GM18951 (cell line): ENCODE data around the gene CYP27A1.

Experiments
- POLR2A ChIP-seq: IDR thresholded peaks from 4 replicates; pipeline ENCODE4 v1.6.1; 2011; ENCODE audit warnings: mild to moderate bottlenecking; ENCODE audit not compliant: insufficient read length, insufficient read depth; ENCODE audit errors: extremely low read depth
- in situ Hi-C: fragments of 300-500 bp; cut with MboI; formaldehyde crosslinking; loops from one replicate; pipeline ENCODE4 v1.12.0; 2022; ENCODE audit warnings: low sequenced_read_pairs, mixed read lengths, inconsistent platforms; ENCODE audit not compliant: unreplicated experiment

The CYP27A1 gene

GRCh38 chr2:218823196-218823855, 41.4 kb downstream of the CYP27A1 start:
- no peak for TF ChIP-seq POLR2A
- in situ Hi-C loops: no loop called here

- TF ChIP-seq POLR2A: no peak
Measured at GRCh38 chr2:218824004-218824403, 42.1 kb downstream of the CYP27A1 start.

GRCh38 chr2:218826791-218827190, 44.8 kb downstream of the CYP27A1 start:
- no peak for TF ChIP-seq POLR2A
- in situ Hi-C loops: loop anchor here (25.0 kb wide), 1 partner anchor 414 kb away; the partner anchor contains the start of gene VIL1

More at GRCh38 chr2:218824004-218824403, 42.1 kb downstream of the CYP27A1 start:
- in situ Hi-C loops: no loop called here

GRCh38 chr2:218827701-218828476, 45.9 kb downstream of the CYP27A1 start:
- in situ Hi-C loops: loop anchor here (25.0 kb wide), 1 partner anchor 416 kb away; the partner anchor contains the start of gene VIL1
- no peak for TF ChIP-seq POLR2A

GRCh38 chr2:218828477-218828778, 46.5 kb downstream of the CYP27A1 start:
- in situ Hi-C loops: loop anchor here (25.0 kb wide), 1 partner anchor 416 kb away; the partner anchor contains the start of gene VIL1
- no peak for TF ChIP-seq POLR2A

- TF ChIP-seq POLR2A: no peak
- in situ Hi-C loops: loop anchor here (25.0 kb wide), 1 partner anchor 418 kb away; the partner anchor contains the start of gene VIL1
Measured at GRCh38 chr2:218829868-218830451, 48.0 kb downstream of the CYP27A1 start.

- no peak for TF ChIP-seq POLR2A
Measured at GRCh38 chr2:218830526-218831306, 48.8 kb downstream of the CYP27A1 start.

GRCh38 chr2:218831378-218831990, 49.5 kb downstream of the CYP27A1 start, which contains the start of gene PRKAG3:
Gene PRKAG3, minus strand, starts transcription at chr2:218831803.
- in situ Hi-C loops: loop anchor here (25.0 kb wide), 1 partner anchor 419 kb away; the partner anchor contains the start of gene VIL1
- no peak for TF ChIP-seq POLR2A

More at GRCh38 chr2:218830526-218831306, 48.8 kb downstream of the CYP27A1 start:
- in situ Hi-C loops: loop anchor here (25.0 kb wide), 1 partner anchor 418 kb away; the partner anchor contains the start of gene VIL1

- TF ChIP-seq POLR2A: no peak
- in situ Hi-C loops: loop anchor here (25.0 kb wide), 1 partner anchor 420 kb away; the partner anchor contains the start of gene VIL1
Measured at GRCh38 chr2:218832081-218832480, 50.1 kb downstream of the CYP27A1 start.

GRCh38 chr2:218832520-218832919, 50.6 kb downstream of the CYP27A1 start:
- in situ Hi-C loops: loop anchor here (25.0 kb wide), 1 partner anchor 420 kb away; the partner anchor contains the start of gene VIL1
- no peak for TF ChIP-seq POLR2A

- no peak for TF ChIP-seq POLR2A
- in situ Hi-C loops: loop anchor here (25.0 kb wide), 1 partner anchor 421 kb away; the partner anchor contains the start of gene VIL1
Measured at GRCh38 chr2:218833023-218833609, 51.2 kb downstream of the CYP27A1 start.

- TF ChIP-seq POLR2A: no peak
- in situ Hi-C loops: loop anchor here (25.0 kb wide), 1 partner anchor 422 kb away; the partner anchor contains the start of gene VIL1
Measured at GRCh38 chr2:218834685-218835084, 52.7 kb downstream of the CYP27A1 start.

- TF ChIP-seq POLR2A: no peak
- in situ Hi-C loops: loop anchor here (25.0 kb wide), 1 partner anchor 425 kb away; the partner anchor contains the start of gene VIL1
Measured at GRCh38 chr2:218837495-218837894, 55.5 kb downstream of the CYP27A1 start.
